Measurements from ENCODE around the gene NLK. TPM values are rescaled to one million over a fixed set of nuclear protein-coding genes. Genes with fewer than 3 reads are reported as not detected.
A peak's percentile ranks its signal among the peaks of the same experiment; 100 is the strongest.

NLK gene
- total and polyA plus RNA-seq, 12 donors = 5.2 to 27.3 (median 20.7) TPM

DNA sequence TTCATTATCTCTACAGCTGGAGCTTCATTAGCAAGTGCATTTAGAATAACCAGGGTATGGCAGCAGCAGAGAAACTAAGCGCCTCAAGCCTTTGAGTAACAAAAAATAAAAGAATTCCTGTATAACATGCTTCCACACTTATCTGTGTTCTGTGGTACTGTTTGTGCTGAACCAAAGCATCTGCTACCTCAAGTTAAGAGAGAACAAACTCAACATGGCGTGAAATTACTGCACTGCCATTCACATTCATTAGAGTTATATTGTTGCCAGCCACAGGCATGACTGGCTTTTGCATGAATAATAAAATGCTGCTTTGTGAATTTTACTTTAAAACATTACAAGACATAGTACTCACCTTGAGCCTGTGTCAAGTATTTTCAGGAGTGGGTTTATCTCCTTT lies 76.6 kb downstream of the NLK start:
- TF ChIP-seq CTCF (IDR thresholded peaks at IDR 0.05) = no peak
- ATAC-seq = peak in 1 of 8 donors; percentile 77
- intact Hi-C loops (cut with DNase I) = loop anchor here in 3 of 10 donors (5.0 to 10.0 kb wide), 3 partner anchors 74 to 134 kb away; partner anchors contain the start of gene NLK (in 2 of the 3)
- H3K27me3 ChIP-seq = no peaks in the 10 kb centered on the region
- DNase-seq = no peak
- H3K9me3 ChIP-seq = no peaks in the 10 kb centered on the region
- peak overlapping the region in 3 of 10 donors; percentile 50 to 77 (median 56) for H3K27ac ChIP-seq
- no peak overlapping the region for H3K4me3 ChIP-seq
- peaks cover 0 to 38% (median 24%) of the 10 kb centered on the region in 9 donors for H3K4me1 ChIP-seq
- H3K36me3 ChIP-seq = peaks cover 0 to 18% (median 0%) of the 10 kb centered on the region in 9 donors
- 87 to 94% methylated on average over 2 of the region's 2 CpGs for WGBS, 2 donors

- DNase-seq (no peak), ATAC-seq (no peak)
- WGBS, 2 donors = 96 to 98% methylated on average over 2 of the region's 2 CpGs
- peak overlapping the region in 1 of 10 donors; percentile 77 for H3K27ac ChIP-seq
- H3K9me3 ChIP-seq = no peaks in the 10 kb centered on the region
- no peak for TF ChIP-seq CTCF (IDR thresholded peaks at IDR 0.05)
- peaks cover 0 to 37% (median 24%) of the 10 kb centered on the region in 9 donors for H3K4me1 ChIP-seq
- peaks cover 0 to 23% (median 0%) of the 10 kb centered on the region in 9 donors for H3K36me3 ChIP-seq
- no peak overlapping the region for H3K4me3 ChIP-seq
- H3K27me3 ChIP-seq = no peaks in the 10 kb centered on the region
- intact Hi-C loops (cut with DNase I) = loop anchor here in 3 of 10 donors (5.0 to 10.0 kb wide), 3 partner anchors 75 to 135 kb away; partner anchors contain the start of gene NLK (in 2 of the 3)
Observed at GRCh38 chr17:28119560-28119959, 77.1 kb downstream of the NLK start.

- Histone ChIP-seq H3K27me3 (no peaks in the 10 kb centered on the region), H3K27ac (no peak overlapping the region), H3K9me3 (no peaks in the 10 kb centered on the region), H3K4me1 (peaks cover 0 to 37% (median 24%) of the 10 kb centered on the region in 9 donors), H3K36me3 (peaks cover 0 to 34% (median 0%) of the 10 kb centered on the region in 9 donors), H3K4me3 (no peak overlapping the region)
- ATAC-seq (no peak), DNase-seq (no peak)
- TF ChIP-seq CTCF (IDR thresholded peaks at IDR 0.05) = no peak
- 67 to 71% methylated on average over 1 of the region's 1 CpG for WGBS, 2 donors
- intact Hi-C loops (cut with DNase I) = loop anchor here in 1 of 10 donors (10.0 kb wide), 1 partner anchor 46 kb away; no protein-coding TSS in a partner anchor
Observed at GRCh38 chr17:28120766-28121165, 78.3 kb downstream of the NLK start.

DNA sequence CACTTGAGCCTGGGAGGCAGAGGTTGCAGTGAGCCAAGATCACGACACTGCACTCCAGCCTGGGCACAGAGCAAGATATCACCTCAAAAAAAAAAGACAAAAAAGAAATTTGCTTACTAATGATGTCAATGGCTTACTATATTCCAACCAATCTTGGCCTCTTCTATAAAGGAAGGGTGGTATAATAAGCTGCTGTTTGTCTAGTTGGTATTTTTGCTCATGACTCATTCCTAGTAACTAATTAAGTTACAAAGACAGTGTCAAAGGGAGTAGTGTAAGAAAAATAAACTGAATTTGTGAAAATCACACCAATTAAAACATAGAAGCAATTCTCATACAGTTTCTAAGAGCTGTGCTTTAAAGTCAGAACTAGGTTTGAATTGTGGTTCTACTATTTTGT lies 82.5 kb downstream of the NLK start:
- Histone ChIP-seq H3K4me1 (peaks cover 0 to 5% (median 0%) of the 10 kb centered on the region in 9 donors), H3K36me3 (peaks cover 0 to 49% (median 0%) of the 10 kb centered on the region in 9 donors), H3K4me3 (no peak overlapping the region), H3K9me3 (no peaks in the 10 kb centered on the region), H3K27ac (no peak overlapping the region), H3K27me3 (no peaks in the 10 kb centered on the region)
- TF ChIP-seq CTCF (IDR thresholded peaks at IDR 0.05) = no peak
- DNase-seq (no peak), ATAC-seq (no peak)
- 100% methylated on average over 1 of the region's 1 CpG for WGBS, 2 donors
- intact Hi-C loops (cut with DNase I) = loop anchor here in 1 of 10 donors (10.0 kb wide), 1 partner anchor 50 kb away; no protein-coding TSS in a partner anchor
